GM23338 (cell line): ENCODE data around the gene RAB4A. TPM values are rescaled to one million over a fixed set of nuclear protein-coding genes. Genes with fewer than 3 reads are reported as not detected.

Experiments used
- ATAC-seq: fragments of 200-7000 bp; cut with Tn5 transposase; 3 replicates; pipeline ENCODE4 v1.9.1; 2020
- DNase-seq: peaks from one replicate; pipeline ENCODE4 v3.0.0-alpha.2; 2015; ENCODE audit warnings: low spot score
- H2AFZ ChIP-seq: fragments of 200-600 bp; sonication (generic); 2 replicates; pipeline ENCODE4 v1.8.0; 2016; ENCODE audit warnings: antibody characterized with exemption, mild to moderate bottlenecking, moderate library complexity
- H3F3A ChIP-seq: fragments of 200-600 bp; sonication (generic); replicated peaks from 2 replicates; pipeline ENCODE4 v1.8.0; 2017; ENCODE audit warnings: antibody characterized with exemption, mixed run types, low read depth
- H3K27ac ChIP-seq: fragments of 200-600 bp; sonication (generic); 2 replicates; pipeline ENCODE4 v1.6.1; 2016; ENCODE audit warnings: low read depth
- H3K27me3 ChIP-seq: fragments of 200-600 bp; sonication (generic); 2 replicates; pipeline ENCODE4 v1.8.0; 2016; ENCODE audit warnings: mild to moderate bottlenecking, mixed run types, moderate library complexity; ENCODE audit not compliant: insufficient read depth
- H3K36me3 ChIP-seq: fragments of 200-600 bp; sonication (generic); 2 replicates; pipeline ENCODE4 v1.8.0; 2016; ENCODE audit warnings: mild to moderate bottlenecking; ENCODE audit not compliant: insufficient read depth
- H3K4me1 ChIP-seq: fragments of 200-600 bp; sonication (generic); 2 replicates; pipeline ENCODE4 v1.8.0; 2016; ENCODE audit warnings: mild to moderate bottlenecking, moderate library complexity; ENCODE audit not compliant: insufficient read depth
- H3K4me2 ChIP-seq: fragments of 200-600 bp; sonication (generic); 2 replicates; pipeline ENCODE4 v1.7.1; 2017; ENCODE audit warnings: mixed run types
- H3K4me3 ChIP-seq: fragments of 200-600 bp; sonication (generic); 2 replicates; pipeline ENCODE4 v1.6.1; 2016; ENCODE audit warnings: mixed run types
- H3K79me2 ChIP-seq: fragments of 200-600 bp; sonication (generic); replicated peaks from 2 replicates; pipeline ENCODE4 v1.8.0; 2017; ENCODE audit warnings: mild to moderate bottlenecking; ENCODE audit not compliant: insufficient read depth
- H3K9me2 ChIP-seq: fragments of 200-600 bp; sonication (generic); 2 replicates; pipeline ENCODE4 v1.8.0; 2017; ENCODE audit not compliant: insufficient read depth
- H4K20me1 ChIP-seq: fragments of 200-600 bp; sonication (generic); replicated peaks from 2 replicates; pipeline ENCODE4 v1.8.0; 2017; ENCODE audit warnings: mild to moderate bottlenecking; ENCODE audit not compliant: insufficient read depth
- H3K27ac Mint-ChIP-seq: 2 replicates; pipeline ENCODE4 v1.8.0; 2020; ENCODE audit warnings: inconsistent platforms, mild to moderate bottlenecking, moderate library complexity, mixed read lengths
- H3K27me3 Mint-ChIP-seq: 3 replicates; pipeline ENCODE4 v1.8.0; 2022; ENCODE audit warnings: low read depth, mild to moderate bottlenecking, moderate library complexity, mixed read lengths, inconsistent platforms; ENCODE audit not compliant: insufficient read depth, poor library complexity
- H3K36me3 Mint-ChIP-seq: 3 replicates; pipeline ENCODE4 v1.8.0; 2021; ENCODE audit warnings: low read depth, mild to moderate bottlenecking, inconsistent platforms, moderate library complexity, mixed read lengths
- H3K4me1 Mint-ChIP-seq: 3 replicates; pipeline ENCODE4 v1.8.0; 2020; ENCODE audit warnings: mild to moderate bottlenecking, inconsistent platforms, mixed read lengths
- H3K4me3 Mint-ChIP-seq: 3 replicates; pipeline ENCODE4 v1.8.0; 2021; ENCODE audit warnings: moderate library complexity, mild to moderate bottlenecking, inconsistent platforms, mixed read lengths
- H3K9me3 Mint-ChIP-seq: 3 replicates; pipeline ENCODE4 v1.8.0; 2020; ENCODE audit warnings: moderate library complexity, mild to moderate bottlenecking, inconsistent platforms, mixed read lengths
- CREB1 ChIP-seq: fragments of 250-450 bp; sonication (Bioruptor Pico); IDR thresholded peaks from 2 replicates; pipeline ENCODE4 v1.5.0; 2020; ENCODE audit warnings: low read depth, mild to moderate bottlenecking, moderate library complexity
- EZH2 ChIP-seq: fragments of 200-600 bp; sonication (generic); IDR thresholded peaks from one replicate; pipeline ENCODE4 v1.8.0; 2017; ENCODE audit warnings: antibody characterized with exemption, mild to moderate bottlenecking, low read depth; ENCODE audit not compliant: unreplicated experiment
- EZH2phosphoT487 ChIP-seq: fragments of 200-600 bp; sonication (generic); IDR thresholded peaks from one replicate; pipeline ENCODE4 v1.8.1; 2018; ENCODE audit warnings: antibody characterized with exemption; ENCODE audit not compliant: unreplicated experiment
- JUNB ChIP-seq: IDR thresholded peaks from one replicate; pipeline ENCODE4 v1.6.1; 2016; ENCODE audit warnings: antibody characterized with exemption; ENCODE audit not compliant: unreplicated experiment
- NANOG ChIP-seq: IDR thresholded peaks from 2 replicates; pipeline ENCODE4 v1.6.1; 2016; ENCODE audit warnings: antibody characterized with exemption, borderline replicate concordance
- POLR2AphosphoS5 ChIP-seq: IDR thresholded peaks from 2 replicates; pipeline ENCODE4 v1.6.1; 2016; ENCODE audit warnings: antibody characterized with exemption, low read depth
- STAT1 ChIP-seq: IDR thresholded peaks from one replicate; pipeline ENCODE4 v1.6.1; 2016; ENCODE audit warnings: antibody characterized with exemption; ENCODE audit not compliant: unreplicated experiment
- ZNF114 ChIP-seq: fragments of 250-450 bp; sonication (Bioruptor Pico); IDR thresholded peaks from 2 replicates; pipeline ENCODE4 v1.5.0; 2020; ENCODE audit warnings: mild to moderate bottlenecking, moderate library complexity
- ZNF331 ChIP-seq: fragments of 250-450 bp; sonication (Bioruptor Pico); IDR thresholded peaks from 2 replicates; pipeline ENCODE4 v1.5.0; 2020; ENCODE audit warnings: low read depth, mild to moderate bottlenecking, moderate library complexity
- polyA plus RNA-seq: library from polyadenylated mRNA; unstranded; fragments of >200 nt; fragmentation: Nextera tagmentation; extraction: Ambion mirVana; gene quantifications from 2 replicates; pipeline ENCODE4 v1.2.1, GENCODE V29; 2016
- total RNA-seq: library from RNA; depleted of rRNA; stranded (reverse); fragments of >200 nt; shearing (Covaris generic); gene quantifications from 2 replicates; pipeline ENCODE4 v1.2.3, GENCODE V29; 2014
- TF ChIP-seq, protein P1 (sequence below): IDR thresholded peaks from 2 replicates; pipeline ENCODE4 v1.6.1; 2016; ENCODE audit warnings: antibody characterized with exemption
- TF ChIP-seq, protein P2 (sequence below), 2 experiments: fragments of 200-600 bp in 1 of 2; sonication (generic) in 1 of 2; conservative IDR thresholded peaks; 2 replicates each; pipeline versions ENCODE4 v1.5.1 to v1.6.1; 2016 to 2017; ENCODE audit warnings: antibody characterized with exemption in 2 of 2, low read depth in 2 of 2, mild to moderate bottlenecking in 2 of 2, moderate library complexity in 1 of 2
- TF ChIP-seq, protein P3 (sequence below): IDR thresholded peaks from one replicate; pipeline ENCODE4 v1.6.1; 2018; ENCODE audit warnings: antibody characterized with exemption; ENCODE audit not compliant: unreplicated experiment
- TF ChIP-seq, protein P4 (sequence below): fragments of 250-450 bp; sonication (Bioruptor Pico); IDR thresholded peaks from 2 replicates; pipeline ENCODE4 v1.5.0; 2020; ENCODE audit warnings: mild to moderate bottlenecking, moderate library complexity

Gene RAB4A
- total and polyA plus RNA-seq, 2 experiments from 2014 or later: 37.5 to 50.8 TPM

DNA sequence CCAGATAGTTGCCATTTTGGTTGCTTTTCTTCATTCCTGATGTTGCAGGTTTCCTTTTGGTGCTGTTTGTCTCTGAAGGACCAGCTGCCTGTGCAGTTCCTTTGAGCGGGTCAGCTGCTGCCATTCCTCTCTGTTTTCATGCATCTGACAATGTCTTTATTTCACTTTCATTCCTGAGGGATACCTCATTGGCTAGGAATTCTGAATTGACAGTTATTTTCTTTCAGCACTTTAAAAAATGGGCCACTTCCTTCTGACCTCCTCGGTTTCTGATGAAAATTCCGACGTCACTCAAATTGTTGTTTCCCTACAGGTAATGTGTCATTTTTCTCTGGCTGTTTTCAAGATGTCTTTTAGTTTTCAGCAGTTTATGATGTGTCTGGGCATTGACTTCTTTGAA, 47.1 kb downstream of the RAB4A start:
- no peak overlapping the region for H3K4me2 ChIP-seq
- H3K27ac ChIP-seq: no peak overlapping the region
- Mint-ChIP-seq H3K4me3 (no peak overlapping the region), H3K27ac (no peak overlapping the region), H3K9me3 (no peaks in the 10 kb centered on the region; the same call in 2 of the 3 replicates), H3K4me1 (no peaks in the 10 kb centered on the region), H3K27me3 (no peaks in the 10 kb centered on the region), H3K36me3 (no peaks in the 10 kb centered on the region)
- no peaks in the 10 kb centered on the region for H3K4me1 ChIP-seq
- TF ChIP-seq STAT1 (no peak), EZH2 (no peak), EZH2phosphoT487 (no peak), NANOG (no peak), CREB1 (CRISPR knock-in tag) (no peak), POLR2AphosphoS5 (no peak), JUNB (no peak), ZNF331 (CRISPR knock-in tag) (no peak), ZNF114 (CRISPR knock-in tag) (no peak)
- TF ChIP-seq, protein P1, sequence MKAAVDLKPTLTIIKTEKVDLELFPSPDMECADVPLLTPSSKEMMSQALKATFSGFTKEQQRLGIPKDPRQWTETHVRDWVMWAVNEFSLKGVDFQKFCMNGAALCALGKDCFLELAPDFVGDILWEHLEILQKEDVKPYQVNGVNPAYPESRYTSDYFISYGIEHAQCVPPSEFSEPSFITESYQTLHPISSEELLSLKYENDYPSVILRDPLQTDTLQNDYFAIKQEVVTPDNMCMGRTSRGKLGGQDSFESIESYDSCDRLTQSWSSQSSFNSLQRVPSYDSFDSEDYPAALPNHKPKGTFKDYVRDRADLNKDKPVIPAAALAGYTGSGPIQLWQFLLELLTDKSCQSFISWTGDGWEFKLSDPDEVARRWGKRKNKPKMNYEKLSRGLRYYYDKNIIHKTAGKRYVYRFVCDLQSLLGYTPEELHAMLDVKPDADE: no peak
- TF ChIP-seq, protein P2, sequence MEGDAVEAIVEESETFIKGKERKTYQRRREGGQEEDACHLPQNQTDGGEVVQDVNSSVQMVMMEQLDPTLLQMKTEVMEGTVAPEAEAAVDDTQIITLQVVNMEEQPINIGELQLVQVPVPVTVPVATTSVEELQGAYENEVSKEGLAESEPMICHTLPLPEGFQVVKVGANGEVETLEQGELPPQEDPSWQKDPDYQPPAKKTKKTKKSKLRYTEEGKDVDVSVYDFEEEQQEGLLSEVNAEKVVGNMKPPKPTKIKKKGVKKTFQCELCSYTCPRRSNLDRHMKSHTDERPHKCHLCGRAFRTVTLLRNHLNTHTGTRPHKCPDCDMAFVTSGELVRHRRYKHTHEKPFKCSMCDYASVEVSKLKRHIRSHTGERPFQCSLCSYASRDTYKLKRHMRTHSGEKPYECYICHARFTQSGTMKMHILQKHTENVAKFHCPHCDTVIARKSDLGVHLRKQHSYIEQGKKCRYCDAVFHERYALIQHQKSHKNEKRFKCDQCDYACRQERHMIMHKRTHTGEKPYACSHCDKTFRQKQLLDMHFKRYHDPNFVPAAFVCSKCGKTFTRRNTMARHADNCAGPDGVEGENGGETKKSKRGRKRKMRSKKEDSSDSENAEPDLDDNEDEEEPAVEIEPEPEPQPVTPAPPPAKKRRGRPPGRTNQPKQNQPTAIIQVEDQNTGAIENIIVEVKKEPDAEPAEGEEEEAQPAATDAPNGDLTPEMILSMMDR (conservative IDR thresholded peaks at IDR 0.05; ENCODE audit: low read depth in 2 of 2): no peak
- TF ChIP-seq, protein P3, sequence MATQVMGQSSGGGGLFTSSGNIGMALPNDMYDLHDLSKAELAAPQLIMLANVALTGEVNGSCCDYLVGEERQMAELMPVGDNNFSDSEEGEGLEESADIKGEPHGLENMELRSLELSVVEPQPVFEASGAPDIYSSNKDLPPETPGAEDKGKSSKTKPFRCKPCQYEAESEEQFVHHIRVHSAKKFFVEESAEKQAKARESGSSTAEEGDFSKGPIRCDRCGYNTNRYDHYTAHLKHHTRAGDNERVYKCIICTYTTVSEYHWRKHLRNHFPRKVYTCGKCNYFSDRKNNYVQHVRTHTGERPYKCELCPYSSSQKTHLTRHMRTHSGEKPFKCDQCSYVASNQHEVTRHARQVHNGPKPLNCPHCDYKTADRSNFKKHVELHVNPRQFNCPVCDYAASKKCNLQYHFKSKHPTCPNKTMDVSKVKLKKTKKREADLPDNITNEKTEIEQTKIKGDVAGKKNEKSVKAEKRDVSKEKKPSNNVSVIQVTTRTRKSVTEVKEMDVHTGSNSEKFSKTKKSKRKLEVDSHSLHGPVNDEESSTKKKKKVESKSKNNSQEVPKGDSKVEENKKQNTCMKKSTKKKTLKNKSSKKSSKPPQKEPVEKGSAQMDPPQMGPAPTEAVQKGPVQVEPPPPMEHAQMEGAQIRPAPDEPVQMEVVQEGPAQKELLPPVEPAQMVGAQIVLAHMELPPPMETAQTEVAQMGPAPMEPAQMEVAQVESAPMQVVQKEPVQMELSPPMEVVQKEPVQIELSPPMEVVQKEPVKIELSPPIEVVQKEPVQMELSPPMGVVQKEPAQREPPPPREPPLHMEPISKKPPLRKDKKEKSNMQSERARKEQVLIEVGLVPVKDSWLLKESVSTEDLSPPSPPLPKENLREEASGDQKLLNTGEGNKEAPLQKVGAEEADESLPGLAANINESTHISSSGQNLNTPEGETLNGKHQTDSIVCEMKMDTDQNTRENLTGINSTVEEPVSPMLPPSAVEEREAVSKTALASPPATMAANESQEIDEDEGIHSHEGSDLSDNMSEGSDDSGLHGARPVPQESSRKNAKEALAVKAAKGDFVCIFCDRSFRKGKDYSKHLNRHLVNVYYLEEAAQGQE: no peak
- TF ChIP-seq, protein P4, sequence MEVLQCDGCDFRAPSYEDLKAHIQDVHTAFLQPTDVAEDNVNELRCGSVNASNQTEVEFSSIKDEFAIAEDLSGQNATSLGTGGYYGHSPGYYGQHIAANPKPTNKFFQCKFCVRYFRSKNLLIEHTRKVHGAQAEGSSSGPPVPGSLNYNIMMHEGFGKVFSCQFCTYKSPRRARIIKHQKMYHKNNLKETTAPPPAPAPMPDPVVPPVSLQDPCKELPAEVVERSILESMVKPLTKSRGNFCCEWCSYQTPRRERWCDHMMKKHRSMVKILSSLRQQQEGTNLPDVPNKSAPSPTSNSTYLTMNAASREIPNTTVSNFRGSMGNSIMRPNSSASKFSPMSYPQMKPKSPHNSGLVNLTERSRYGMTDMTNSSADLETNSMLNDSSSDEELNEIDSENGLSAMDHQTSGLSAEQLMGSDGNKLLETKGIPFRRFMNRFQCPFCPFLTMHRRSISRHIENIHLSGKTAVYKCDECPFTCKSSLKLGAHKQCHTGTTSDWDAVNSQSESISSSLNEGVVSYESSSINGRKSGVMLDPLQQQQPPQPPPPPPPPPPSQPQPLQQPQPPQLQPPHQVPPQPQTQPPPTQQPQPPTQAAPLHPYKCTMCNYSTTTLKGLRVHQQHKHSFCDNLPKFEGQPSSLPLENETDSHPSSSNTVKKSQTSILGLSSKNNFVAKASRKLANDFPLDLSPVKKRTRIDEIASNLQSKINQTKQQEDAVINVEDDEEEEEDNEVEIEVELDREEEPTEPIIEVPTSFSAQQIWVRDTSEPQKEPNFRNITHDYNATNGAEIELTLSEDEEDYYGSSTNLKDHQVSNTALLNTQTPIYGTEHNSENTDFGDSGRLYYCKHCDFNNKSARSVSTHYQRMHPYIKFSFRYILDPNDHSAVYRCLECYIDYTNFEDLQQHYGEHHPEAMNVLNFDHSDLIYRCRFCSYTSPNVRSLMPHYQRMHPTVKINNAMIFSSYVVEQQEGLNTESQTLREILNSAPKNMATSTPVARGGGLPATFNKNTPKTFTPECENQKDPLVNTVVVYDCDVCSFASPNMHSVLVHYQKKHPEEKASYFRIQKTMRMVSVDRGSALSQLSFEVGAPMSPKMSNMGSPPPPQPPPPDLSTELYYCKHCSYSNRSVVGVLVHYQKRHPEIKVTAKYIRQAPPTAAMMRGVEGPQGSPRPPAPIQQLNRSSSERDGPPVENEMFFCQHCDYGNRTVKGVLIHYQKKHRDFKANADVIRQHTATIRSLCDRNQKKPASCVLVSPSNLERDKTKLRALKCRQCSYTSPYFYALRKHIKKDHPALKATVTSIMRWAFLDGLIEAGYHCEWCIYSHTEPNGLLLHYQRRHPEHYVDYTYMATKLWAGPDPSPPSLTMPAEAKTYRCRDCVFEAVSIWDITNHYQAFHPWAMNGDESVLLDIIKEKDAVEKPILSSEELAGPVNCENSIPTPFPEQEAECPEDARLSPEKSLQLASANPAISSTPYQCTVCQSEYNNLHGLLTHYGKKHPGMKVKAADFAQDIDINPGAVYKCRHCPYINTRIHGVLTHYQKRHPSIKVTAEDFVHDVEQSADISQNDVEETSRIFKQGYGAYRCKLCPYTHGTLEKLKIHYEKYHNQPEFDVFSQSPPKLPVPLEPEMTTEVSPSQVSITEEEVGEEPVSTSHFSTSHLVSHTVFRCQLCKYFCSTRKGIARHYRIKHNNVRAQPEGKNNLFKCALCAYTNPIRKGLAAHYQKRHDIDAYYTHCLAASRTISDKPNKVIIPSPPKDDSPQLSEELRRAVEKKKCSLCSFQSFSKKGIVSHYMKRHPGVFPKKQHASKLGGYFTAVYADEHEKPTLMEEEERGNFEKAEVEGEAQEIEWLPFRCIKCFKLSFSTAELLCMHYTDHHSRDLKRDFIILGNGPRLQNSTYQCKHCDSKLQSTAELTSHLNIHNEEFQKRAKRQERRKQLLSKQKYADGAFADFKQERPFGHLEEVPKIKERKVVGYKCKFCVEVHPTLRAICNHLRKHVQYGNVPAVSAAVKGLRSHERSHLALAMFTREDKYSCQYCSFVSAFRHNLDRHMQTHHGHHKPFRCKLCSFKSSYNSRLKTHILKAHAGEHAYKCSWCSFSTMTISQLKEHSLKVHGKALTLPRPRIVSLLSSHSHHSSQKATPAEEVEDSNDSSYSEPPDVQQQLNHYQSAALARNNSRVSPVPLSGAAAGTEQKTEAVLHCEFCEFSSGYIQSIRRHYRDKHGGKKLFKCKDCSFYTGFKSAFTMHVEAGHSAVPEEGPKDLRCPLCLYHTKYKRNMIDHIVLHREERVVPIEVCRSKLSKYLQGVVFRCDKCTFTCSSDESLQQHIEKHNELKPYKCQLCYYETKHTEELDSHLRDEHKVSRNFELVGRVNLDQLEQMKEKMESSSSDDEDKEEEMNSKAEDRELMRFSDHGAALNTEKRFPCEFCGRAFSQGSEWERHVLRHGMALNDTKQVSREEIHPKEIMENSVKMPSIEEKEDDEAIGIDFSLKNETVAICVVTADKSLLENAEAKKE: no peak
- no peaks in the 10 kb centered on the region for H3F3A ChIP-seq
- no peaks in the 10 kb centered on the region for H4K20me1 ChIP-seq
- no peak for ATAC-seq
- no peaks in the 10 kb centered on the region for H3K27me3 ChIP-seq
- no peak for DNase-seq
- no peaks in the 10 kb centered on the region for H3K79me2 ChIP-seq
- H3K36me3 ChIP-seq: 0 out of 2 replicates have a peak, but pooled peaks cover 6% of the 10 kb centered on the region
- H3K4me3 ChIP-seq: no peak overlapping the region
- H2AFZ ChIP-seq: no peak overlapping the region
- no peaks in the 10 kb centered on the region for H3K9me2 ChIP-seq
